Retinal pigment epithelial cell (primary cell): ENCODE data around the gene COL11A2.
"Not testable (repeated sequence)": the region's sequence is repeated elsewhere in the genome, so short reads cannot be mapped to it uniquely, and the experiment has no call there.

Experiments used
- DNase-seq: peaks from one replicate; pipeline ENCODE4 v3.0.0-alpha.2; 2010; ENCODE audit warnings: low read depth
- H3K4me3 ChIP-seq: 2 replicates; pipeline ENCODE4 v1.5.1; 2011; ENCODE audit warnings: mild to moderate bottlenecking, low read length, control low read depth, moderate library complexity
- TF ChIP-seq, protein P1 (sequence below): conservative IDR thresholded peaks from 2 replicates; pipeline ENCODE4 v1.5.1; 2011; ENCODE audit warnings: low read depth, low read length, control low read depth, inconsistent platforms

Gene COL11A2

DNA sequence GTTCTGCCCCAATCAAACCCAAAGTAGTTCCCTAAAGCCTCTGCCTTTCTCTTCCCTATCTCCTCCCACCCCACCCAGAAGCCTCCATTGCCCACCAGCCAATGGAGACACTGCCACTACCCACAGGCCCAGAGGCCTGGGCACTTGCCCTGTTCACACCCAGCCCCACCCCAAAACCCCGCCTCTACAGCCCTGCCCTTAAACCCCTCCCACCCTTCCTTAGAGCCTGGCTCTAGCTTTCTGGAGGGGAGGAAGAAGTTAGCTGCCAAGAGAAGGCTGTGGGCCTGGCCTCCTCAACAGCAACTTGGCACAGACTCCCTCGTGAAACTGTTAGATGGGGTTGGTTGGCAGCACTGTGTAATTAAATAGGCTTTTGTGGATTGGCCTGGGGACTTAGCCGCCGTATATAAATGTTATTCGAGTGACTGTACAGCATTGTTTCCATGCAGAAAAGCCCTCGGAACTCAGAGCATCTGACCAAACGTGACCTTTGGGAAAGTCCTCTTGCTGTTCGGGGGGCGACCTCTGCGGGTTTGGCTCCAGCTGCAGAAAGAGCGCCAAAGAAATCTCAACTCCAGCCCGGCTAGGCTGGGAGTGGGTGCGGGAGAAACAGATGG is 31.4 kb downstream of the COL11A2 start:
- TF ChIP-seq, protein P1, sequence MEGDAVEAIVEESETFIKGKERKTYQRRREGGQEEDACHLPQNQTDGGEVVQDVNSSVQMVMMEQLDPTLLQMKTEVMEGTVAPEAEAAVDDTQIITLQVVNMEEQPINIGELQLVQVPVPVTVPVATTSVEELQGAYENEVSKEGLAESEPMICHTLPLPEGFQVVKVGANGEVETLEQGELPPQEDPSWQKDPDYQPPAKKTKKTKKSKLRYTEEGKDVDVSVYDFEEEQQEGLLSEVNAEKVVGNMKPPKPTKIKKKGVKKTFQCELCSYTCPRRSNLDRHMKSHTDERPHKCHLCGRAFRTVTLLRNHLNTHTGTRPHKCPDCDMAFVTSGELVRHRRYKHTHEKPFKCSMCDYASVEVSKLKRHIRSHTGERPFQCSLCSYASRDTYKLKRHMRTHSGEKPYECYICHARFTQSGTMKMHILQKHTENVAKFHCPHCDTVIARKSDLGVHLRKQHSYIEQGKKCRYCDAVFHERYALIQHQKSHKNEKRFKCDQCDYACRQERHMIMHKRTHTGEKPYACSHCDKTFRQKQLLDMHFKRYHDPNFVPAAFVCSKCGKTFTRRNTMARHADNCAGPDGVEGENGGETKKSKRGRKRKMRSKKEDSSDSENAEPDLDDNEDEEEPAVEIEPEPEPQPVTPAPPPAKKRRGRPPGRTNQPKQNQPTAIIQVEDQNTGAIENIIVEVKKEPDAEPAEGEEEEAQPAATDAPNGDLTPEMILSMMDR, result no peak
- peak overlapping the region; percentile 41 for H3K4me3 ChIP-seq
- peak; percentile 93 for DNase-seq

- no peak overlapping the region for H3K4me3 ChIP-seq
- no peak for DNase-seq
- TF ChIP-seq, protein P1, result no peak
These were observed 32.2 kb downstream of the COL11A2 start for GRCh38 chr6:33160096-33160495.

- TF ChIP-seq, protein P1, result no peak
- DNase-seq, result no peak
- H3K4me3 ChIP-seq, result no peak overlapping the region
These were observed 35.3 kb downstream of the COL11A2 start for GRCh38 chr6:33156964-33157363.

- H3K4me3 ChIP-seq, result no peak overlapping the region
- no peak for DNase-seq
- TF ChIP-seq, protein P1, result no peak
These were observed 35.7 kb downstream of the COL11A2 start for GRCh38 chr6:33156561-33156960.

GRCh38 chr6:33154349-33154748 is 37.9 kb downstream of the COL11A2 start:
- TF ChIP-seq, protein P1, result no peak
- no peak for DNase-seq
- no peak overlapping the region for H3K4me3 ChIP-seq

- DNase-seq, result no peak
- TF ChIP-seq, protein P1, result no peak
- no peak overlapping the region for H3K4me3 ChIP-seq
These were observed 41.2 kb downstream of the COL11A2 start for GRCh38 chr6:33151050-33151449.

GRCh38 chr6:33150560-33150959 is 41.7 kb downstream of the COL11A2 start:
- DNase-seq, H3K4me3 ChIP-seq: not testable (repeated sequence)
